Bronchial epithelial cell (primary cell): ENCODE data around the gene ST3GAL3. TPM values are rescaled to one million over a fixed set of nuclear protein-coding genes. Genes with fewer than 3 reads are reported as not detected.

Source experiments
- DNase-seq: peaks from one replicate; pipeline ENCODE4 v3.0.0-alpha.2; 2010; ENCODE audit warnings: low read depth
- FAIRE-seq: peaks from 2 replicates; lab custom pipeline; 2011; peaks lifted over from hg19 to GRCh38; lab: Jason Lieb, UNC
- H3K27me3 ChIP-seq: 2 replicates; pipeline ENCODE4 v1.5.1; 2011; ENCODE audit warnings: low read length; ENCODE audit not compliant: control insufficient read depth, insufficient read depth
- H3K36me3 ChIP-seq: 2 replicates; pipeline ENCODE4 v1.5.1; 2011; ENCODE audit warnings: low read length; ENCODE audit not compliant: control insufficient read depth, insufficient read depth
- H3K4me3 ChIP-seq: 2 replicates; pipeline ENCODE4 v1.5.1; 2011; ENCODE audit warnings: mild to moderate bottlenecking, low read depth, low read length, control low read depth
- total RNA-seq: library from RNA; depleted of rRNA; stranded (reverse); fragments of >200 nt; gene quantifications from 2 replicates; pipeline ENCODE4 v1.2.1, GENCODE V29; 2014
- TF ChIP-seq, protein P1 (sequence below): IDR thresholded peaks from 2 replicates; pipeline ENCODE4 v1.5.1; 2011; ENCODE audit warnings: mild to moderate bottlenecking, moderate library complexity, low read length, control low read depth, inconsistent platforms; ENCODE audit not compliant: insufficient read depth, severe bottlenecking

The ST3GAL3 gene
- total RNA-seq, 1 donor from 2014 or later, result 10.3 TPM

DNA sequence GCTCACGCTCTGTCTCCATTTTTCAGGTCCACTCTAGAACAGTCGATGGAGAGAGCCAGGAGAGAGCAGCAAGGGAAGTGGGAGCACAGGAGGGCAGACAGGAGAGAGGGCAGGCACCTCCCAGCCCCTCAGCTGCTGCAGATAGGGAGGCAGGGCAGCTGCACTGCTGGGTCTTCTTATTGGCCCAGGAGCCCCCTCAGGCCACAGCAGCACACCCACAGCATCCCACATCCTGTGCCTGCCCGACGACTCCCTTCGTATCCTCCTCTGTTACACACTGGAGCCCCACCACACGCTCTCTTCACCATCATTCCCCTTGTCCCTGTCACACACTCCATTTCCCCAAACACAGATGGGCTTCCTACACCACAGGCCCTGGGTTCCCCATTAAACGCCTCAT lies 212.6 kb downstream of the ST3GAL3 start:
- Histone ChIP-seq H3K27me3 (no peaks in the 10 kb centered on the region), H3K36me3 (no peaks in the 10 kb centered on the region), H3K4me3 (no peak overlapping the region)
- no peak for DNase-seq
- TF ChIP-seq, protein P1, sequence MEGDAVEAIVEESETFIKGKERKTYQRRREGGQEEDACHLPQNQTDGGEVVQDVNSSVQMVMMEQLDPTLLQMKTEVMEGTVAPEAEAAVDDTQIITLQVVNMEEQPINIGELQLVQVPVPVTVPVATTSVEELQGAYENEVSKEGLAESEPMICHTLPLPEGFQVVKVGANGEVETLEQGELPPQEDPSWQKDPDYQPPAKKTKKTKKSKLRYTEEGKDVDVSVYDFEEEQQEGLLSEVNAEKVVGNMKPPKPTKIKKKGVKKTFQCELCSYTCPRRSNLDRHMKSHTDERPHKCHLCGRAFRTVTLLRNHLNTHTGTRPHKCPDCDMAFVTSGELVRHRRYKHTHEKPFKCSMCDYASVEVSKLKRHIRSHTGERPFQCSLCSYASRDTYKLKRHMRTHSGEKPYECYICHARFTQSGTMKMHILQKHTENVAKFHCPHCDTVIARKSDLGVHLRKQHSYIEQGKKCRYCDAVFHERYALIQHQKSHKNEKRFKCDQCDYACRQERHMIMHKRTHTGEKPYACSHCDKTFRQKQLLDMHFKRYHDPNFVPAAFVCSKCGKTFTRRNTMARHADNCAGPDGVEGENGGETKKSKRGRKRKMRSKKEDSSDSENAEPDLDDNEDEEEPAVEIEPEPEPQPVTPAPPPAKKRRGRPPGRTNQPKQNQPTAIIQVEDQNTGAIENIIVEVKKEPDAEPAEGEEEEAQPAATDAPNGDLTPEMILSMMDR, result no peak
- FAIRE-seq, result peak; percentile 79

DNA sequence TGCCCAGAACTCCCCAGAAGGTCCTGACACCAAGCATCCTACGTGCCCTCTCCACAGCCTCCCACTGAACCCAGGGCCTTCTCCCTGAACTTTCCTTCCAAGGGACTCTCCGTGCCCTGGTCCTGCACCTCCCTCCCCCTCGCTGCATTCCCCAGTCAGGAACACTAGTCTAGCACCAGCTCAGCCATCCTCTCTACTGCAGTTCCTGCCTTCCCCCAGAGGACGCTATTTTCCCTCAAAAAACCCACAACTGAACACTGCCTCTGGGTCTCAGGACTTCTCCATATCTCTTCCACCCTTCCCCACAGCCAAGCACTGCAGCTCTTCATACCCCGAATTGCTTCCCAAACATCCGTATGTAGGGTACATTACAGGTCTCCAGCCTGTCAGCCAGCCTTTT lies 213.7 kb downstream of the ST3GAL3 start:
- FAIRE-seq (peak; percentile 82), DNase-seq (no peak)
- TF ChIP-seq, protein P1, result no peak
- Histone ChIP-seq H3K36me3 (no peaks in the 10 kb centered on the region), H3K27me3 (no peaks in the 10 kb centered on the region), H3K4me3 (no peak overlapping the region)

DNA sequence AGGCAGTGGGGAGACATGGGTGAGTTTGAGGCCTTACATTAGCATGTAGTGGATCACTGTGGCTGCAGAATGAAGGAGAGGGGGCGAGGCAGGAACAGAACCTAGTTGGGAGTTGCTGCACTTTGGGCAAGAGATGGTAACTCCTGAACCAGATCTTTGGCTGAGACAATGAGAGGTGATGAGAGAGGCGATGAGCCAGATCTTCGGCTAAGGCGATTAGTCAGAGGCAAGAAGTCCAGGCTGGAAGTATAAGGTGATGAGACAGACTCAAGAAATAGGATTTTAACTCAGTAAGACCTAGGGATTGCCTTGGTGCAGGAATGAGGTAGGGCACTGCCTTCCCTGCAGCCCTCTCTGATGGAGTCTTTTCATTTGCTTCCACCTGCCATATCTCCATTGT lies 217.2 kb downstream of the ST3GAL3 start:
- DNase-seq (peak; percentile 89), FAIRE-seq (peak; percentile 99)
- Histone ChIP-seq H3K4me3 (no peak overlapping the region), H3K27me3 (no peaks in the 10 kb centered on the region), H3K36me3 (no peaks in the 10 kb centered on the region)
- TF ChIP-seq, protein P1, result no peak

DNA sequence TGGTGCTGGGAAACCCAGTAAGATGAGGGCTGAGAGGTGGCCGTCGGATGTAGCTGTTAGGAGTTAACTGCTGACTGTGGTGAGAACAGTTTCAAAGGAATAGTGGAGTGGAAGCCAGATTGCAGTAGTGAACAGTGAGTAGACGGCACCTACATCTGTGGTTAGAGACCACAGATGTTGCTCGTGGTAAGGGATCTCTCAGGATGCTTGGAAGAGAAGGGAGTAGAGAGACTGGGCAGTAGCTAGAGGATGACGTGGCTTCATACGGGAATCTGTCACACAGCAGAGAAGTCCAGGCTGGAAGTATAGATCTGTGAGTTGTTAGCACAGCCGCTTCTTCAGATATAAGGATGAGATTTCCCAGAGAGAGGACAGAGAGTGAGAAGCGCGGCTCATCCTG lies 218.5 kb downstream of the ST3GAL3 start:
- no peaks in the 10 kb centered on the region for H3K27me3 ChIP-seq
- no peaks in the 10 kb centered on the region for H3K36me3 ChIP-seq
- FAIRE-seq, result no peak
- no peak for DNase-seq
- TF ChIP-seq, protein P1, result no peak
- H3K4me3 ChIP-seq, result no peak overlapping the region

DNA sequence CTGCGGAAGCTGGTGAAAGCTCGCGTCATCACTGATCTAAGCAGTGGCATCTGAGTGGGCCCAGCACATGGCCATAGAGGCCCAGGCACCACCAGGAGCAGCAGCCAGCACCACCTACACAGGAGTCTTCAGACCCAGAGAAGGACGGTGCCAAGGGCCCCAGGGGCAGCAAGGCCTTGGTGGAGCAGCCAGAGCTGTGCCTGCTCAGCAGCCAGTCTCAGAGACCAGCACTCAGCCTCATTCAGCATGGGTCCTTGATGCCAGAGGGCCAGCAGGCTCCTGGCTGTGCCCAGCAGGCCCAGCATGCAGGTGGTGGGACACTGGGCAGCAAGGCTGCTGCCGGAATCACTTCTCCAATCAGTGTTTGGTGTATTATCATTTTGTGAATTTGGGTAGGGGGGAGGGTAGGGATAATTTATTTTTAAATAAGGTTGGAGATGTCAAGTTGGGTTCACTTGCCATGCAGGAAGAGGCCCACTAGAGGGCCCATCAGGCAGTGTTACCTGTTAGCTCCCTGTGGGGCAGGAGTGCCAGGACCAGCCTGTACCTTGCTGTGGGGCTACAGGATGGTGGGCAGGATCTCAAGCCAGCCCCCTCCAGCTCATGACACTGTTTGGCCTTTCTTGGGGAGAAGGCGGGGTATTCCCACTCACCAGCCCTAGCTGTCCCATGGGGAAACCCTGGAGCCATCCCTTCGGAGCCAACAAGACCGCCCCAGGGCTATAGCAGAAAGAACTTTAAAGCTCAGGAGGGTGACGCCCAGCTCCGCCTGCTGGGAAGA lies 223.0 kb downstream of the ST3GAL3 start:
- DNase-seq, result no peak
- no peak for FAIRE-seq

More for the DNA sequence above, 223.0 kb downstream of the ST3GAL3 start:
- H3K4me3 ChIP-seq, result no peak overlapping the region
- TF ChIP-seq, protein P1, result peak; percentile 60
- no peaks in the 10 kb centered on the region for H3K36me3 ChIP-seq
- H3K27me3 ChIP-seq, result no peaks in the 10 kb centered on the region
